HepG2 (cell line): ENCODE data around the gene CLDN11. TPM values are rescaled to one million over a fixed set of nuclear protein-coding genes. Genes with fewer than 3 reads are reported as not detected.
A peak's percentile ranks its signal among the peaks of the same experiment; 100 is the strongest.

ENCODE experiments used
- CCDC6 ChIP-seq: sonication (generic); formaldehyde crosslinking; IDR thresholded peaks from 2 replicates; pipeline ENCODE4 v1.8.1; 2022; ENCODE audit warnings: mild to moderate bottlenecking, missing genetic modification reagents, moderate library complexity
- CEBPG ChIP-seq: IDR thresholded peaks from 2 replicates; pipeline ENCODE4 v1.6.1; 2016
- ETV5 ChIP-seq: IDR thresholded peaks from 2 replicates; pipeline ENCODE4 v1.6.1; 2018; ENCODE audit warnings: missing biosample characterization, missing genetic modification reagents, inconsistent platforms, borderline replicate concordance
- FOXO4 ChIP-seq: sonication (generic); formaldehyde crosslinking; conservative IDR thresholded peaks from 2 replicates; pipeline ENCODE4 v1.8.1; 2023; ENCODE audit warnings: missing genetic modification reagents
- FOXP4 ChIP-seq: sonication (generic); formaldehyde crosslinking; IDR thresholded peaks from 2 replicates; pipeline ENCODE4 v1.4.0; 2020; ENCODE audit warnings: missing genetic modification reagents
- HNRNPL ChIP-seq: fragments of 200-400 bp; formaldehyde crosslinking; IDR thresholded peaks from 2 replicates; pipeline ENCODE4 v1.6.1; 2017; ENCODE audit warnings: mild to moderate bottlenecking, low read depth, low read length
- JUN ChIP-seq: sonication (generic); formaldehyde crosslinking; IDR thresholded peaks from 2 replicates; pipeline ENCODE4 v1.4.0; 2020; ENCODE audit warnings: mild to moderate bottlenecking, missing genetic modification reagents
- MED1 ChIP-seq: sonication (generic); formaldehyde crosslinking; IDR thresholded peaks from 2 replicates; pipeline ENCODE4 v1.4.0; 2020; ENCODE audit warnings: missing genetic modification reagents
- NFIB ChIP-seq: sonication (generic); formaldehyde crosslinking; IDR thresholded peaks from 2 replicates; pipeline ENCODE4 v1.9.0; 2021; ENCODE audit warnings: missing genetic modification reagents, mild to moderate bottlenecking, borderline replicate concordance
- POGZ ChIP-seq: sonication (generic); formaldehyde crosslinking; IDR thresholded peaks from 2 replicates; pipeline ENCODE4 v1.4.0; 2020; ENCODE audit warnings: mild to moderate bottlenecking, missing genetic modification reagents
- PRDM4 ChIP-seq: sonication (generic); formaldehyde crosslinking; IDR thresholded peaks from 2 replicates; pipeline ENCODE4 v1.9.0; 2021; ENCODE audit warnings: missing genetic modification reagents, borderline replicate concordance
- SALL1 ChIP-seq: sonication (generic); formaldehyde crosslinking; IDR thresholded peaks from 2 replicates; pipeline ENCODE4 v1.8.0; 2022; ENCODE audit warnings: mild to moderate bottlenecking, missing genetic modification reagents
- SMYD3 ChIP-seq: sonication (generic); formaldehyde crosslinking; IDR thresholded peaks from 2 replicates; pipeline ENCODE4 v1.8.1; 2023; ENCODE audit warnings: mild to moderate bottlenecking, missing genetic modification reagents
- SNAPC5 ChIP-seq: sonication (generic); formaldehyde crosslinking; IDR thresholded peaks from 2 replicates; pipeline ENCODE4 v1.8.1; 2023; ENCODE audit warnings: mild to moderate bottlenecking, missing genetic modification reagents, borderline replicate concordance
- SP4 ChIP-seq: sonication (generic); formaldehyde crosslinking; IDR thresholded peaks from 2 replicates; pipeline ENCODE4 v1.8.1; 2023; ENCODE audit warnings: mild to moderate bottlenecking, missing genetic modification reagents
- TBX2 ChIP-seq: sonication (generic); formaldehyde crosslinking; IDR thresholded peaks from 2 replicates; pipeline ENCODE4 v1.5.0; 2020; ENCODE audit warnings: missing genetic modification reagents, mild to moderate bottlenecking, borderline replicate concordance
- THYN1 ChIP-seq: sonication (generic); formaldehyde crosslinking; IDR thresholded peaks from 2 replicates; pipeline ENCODE4 v1.8.1; 2023; ENCODE audit warnings: low read depth, mild to moderate bottlenecking, moderate library complexity, missing genetic modification reagents, borderline replicate concordance
- ZBTB39 ChIP-seq: sonication (generic); formaldehyde crosslinking; IDR thresholded peaks from 2 replicates; pipeline ENCODE4 v1.5.0; 2020; ENCODE audit warnings: missing genetic modification reagents
- ZEB1 ChIP-seq: IDR thresholded peaks from 2 replicates; pipeline ENCODE4 v1.6.1; 2012; ENCODE audit warnings: mild to moderate bottlenecking, low read depth, inconsistent platforms; ENCODE audit not compliant: insufficient replicate concordance
- ZNF235 ChIP-seq: sonication (generic); formaldehyde crosslinking; IDR thresholded peaks from 2 replicates; pipeline ENCODE4 v1.8.1; 2023; ENCODE audit warnings: mild to moderate bottlenecking, missing genetic modification reagents, borderline replicate concordance
- ZNF552 ChIP-seq: sonication (generic); formaldehyde crosslinking; IDR thresholded peaks from 2 replicates; pipeline ENCODE4 v1.9.0; 2022; ENCODE audit warnings: missing genetic modification reagents, mild to moderate bottlenecking, borderline replicate concordance
- ZNF567 ChIP-seq: sonication (generic); formaldehyde crosslinking; IDR thresholded peaks from 2 replicates; pipeline ENCODE4 v1.8.1; 2023; ENCODE audit warnings: mild to moderate bottlenecking, missing genetic modification reagents, borderline replicate concordance
- polyA plus RNA-seq, 8 experiments: library from polyadenylated mRNA; depleted of rRNA in 3 of 8; stranded (reverse) in 7 of 8; unstranded in 1 of 8; fragments of >200 nt; fragmentation: Illumina TruSeq in 4 of 8; extraction: Trizol in 4 of 8; gene quantifications; 2 replicates each; pipeline versions ENCODE4 v1.2.1 to v1.2.3, GENCODE V29; 2011 to 2016; ENCODE audit warnings: low read depth in 4 of 8, missing spikeins in 1 of 8, mixed read lengths in 1 of 8; ENCODE audit not compliant: insufficient read depth in 1 of 8
- total RNA-seq, 5 experiments: library from RNA; depleted of rRNA; stranded (reverse); fragments of >200 nt; fragmentation: Illumina TruSeq; extraction: Trizol; gene quantifications; 2 replicates each; pipeline ENCODE4 v1.2.3, GENCODE V29; 2016; ENCODE audit warnings: low read depth in 1 of 5

The CLDN11 gene
- total and polyA plus RNA-seq, 2 of the 13 experiments (the other 11 are each of a cell fraction or from before 2014, with no cell fraction given), result 4.2 to 4.9 TPM

GRCh38 chr3:170425491-170426239 is 7.0 kb downstream of the CLDN11 start (continued):
- TF ChIP-seq ZNF235 (CRISPR knock-in tag), result peak; percentile 43; the same call in 1 of the 2 replicates
- TF ChIP-seq NFIB, result no peak
- TF ChIP-seq HNRNPL, result no peak
- TF ChIP-seq SMYD3 (CRISPR knock-in tag), result no peak
- TF ChIP-seq FOXP4 (CRISPR knock-in tag), result peak; percentile 76
- TF ChIP-seq POGZ (CRISPR knock-in tag), result peak; percentile 56; the same call in 1 of the 2 replicates
- TF ChIP-seq ZEB1, result peak; percentile 59
- peak; percentile 35; the same call in 1 of the 2 replicates for TF ChIP-seq CCDC6 (CRISPR knock-in tag)
- no peak for TF ChIP-seq FOXO4 (CRISPR knock-in tag)
- no peak for TF ChIP-seq ZNF567 (CRISPR knock-in tag)
- peak; percentile 70 for TF ChIP-seq ETV5 (CRISPR knock-in tag)
- TF ChIP-seq TBX2 (CRISPR knock-in tag), result peak; percentile 86
- no peak for TF ChIP-seq JUN (CRISPR knock-in tag)
- TF ChIP-seq SNAPC5 (CRISPR knock-in tag), result no peak
- TF ChIP-seq MED1 (CRISPR knock-in tag), result peak; percentile 68; the same call in 1 of the 2 replicates
- TF ChIP-seq PRDM4 (CRISPR knock-in tag), result no peak
- TF ChIP-seq ZNF552 (CRISPR knock-in tag), result no peak
- TF ChIP-seq SALL1 (CRISPR knock-in tag), result peak; percentile 81
- TF ChIP-seq THYN1 (CRISPR knock-in tag), result no peak
- no peak for TF ChIP-seq SP4 (CRISPR knock-in tag)
- TF ChIP-seq CEBPG, result peak; percentile 56; the same call in 1 of the 2 replicates
- TF ChIP-seq ZBTB39 (CRISPR knock-in tag), result no peak
